WERI-Rb-1 (cell line): ENCODE data around the gene GRIK2.

Experiments used
- DNase-seq: peaks from one replicate; pipeline ENCODE4 v3.0.0-alpha.2; 2020
- H3K27ac ChIP-seq: fragments of 250-450 bp; sonication (Bioruptor Pico); 2 replicates; pipeline ENCODE4 v1.5.1; 2020; ENCODE audit warnings: mild to moderate bottlenecking, moderate library complexity
- H3K27me3 ChIP-seq: fragments of 250-450 bp; sonication (Bioruptor Pico); 2 replicates; pipeline ENCODE4 v1.5.1; 2021; ENCODE audit warnings: mild to moderate bottlenecking, low read depth, moderate library complexity; ENCODE audit not compliant: insufficient read depth, severe bottlenecking
- H3K36me3 ChIP-seq: fragments of 250-450 bp; sonication (Bioruptor Pico); 2 replicates; pipeline ENCODE4 v1.5.1; 2020; ENCODE audit warnings: mild to moderate bottlenecking, moderate library complexity
- H3K4me3 ChIP-seq: 2 replicates; pipeline ENCODE4 v1.5.1; 2011; ENCODE audit warnings: low read depth, mild to moderate bottlenecking, control low read depth, low read length
- H3K9me3 ChIP-seq: fragments of 250-450 bp; sonication (Bioruptor Pico); 2 replicates; pipeline ENCODE4 v1.5.1; 2021; ENCODE audit warnings: mild to moderate bottlenecking, moderate library complexity; ENCODE audit not compliant: severe bottlenecking
- TF ChIP-seq, protein P1 (sequence below): IDR thresholded peaks from 2 replicates; pipeline ENCODE4 v1.5.1; 2011; ENCODE audit warnings: low read depth, mild to moderate bottlenecking, control low read depth, inconsistent platforms, low read length

The GRIK2 gene

DNA sequence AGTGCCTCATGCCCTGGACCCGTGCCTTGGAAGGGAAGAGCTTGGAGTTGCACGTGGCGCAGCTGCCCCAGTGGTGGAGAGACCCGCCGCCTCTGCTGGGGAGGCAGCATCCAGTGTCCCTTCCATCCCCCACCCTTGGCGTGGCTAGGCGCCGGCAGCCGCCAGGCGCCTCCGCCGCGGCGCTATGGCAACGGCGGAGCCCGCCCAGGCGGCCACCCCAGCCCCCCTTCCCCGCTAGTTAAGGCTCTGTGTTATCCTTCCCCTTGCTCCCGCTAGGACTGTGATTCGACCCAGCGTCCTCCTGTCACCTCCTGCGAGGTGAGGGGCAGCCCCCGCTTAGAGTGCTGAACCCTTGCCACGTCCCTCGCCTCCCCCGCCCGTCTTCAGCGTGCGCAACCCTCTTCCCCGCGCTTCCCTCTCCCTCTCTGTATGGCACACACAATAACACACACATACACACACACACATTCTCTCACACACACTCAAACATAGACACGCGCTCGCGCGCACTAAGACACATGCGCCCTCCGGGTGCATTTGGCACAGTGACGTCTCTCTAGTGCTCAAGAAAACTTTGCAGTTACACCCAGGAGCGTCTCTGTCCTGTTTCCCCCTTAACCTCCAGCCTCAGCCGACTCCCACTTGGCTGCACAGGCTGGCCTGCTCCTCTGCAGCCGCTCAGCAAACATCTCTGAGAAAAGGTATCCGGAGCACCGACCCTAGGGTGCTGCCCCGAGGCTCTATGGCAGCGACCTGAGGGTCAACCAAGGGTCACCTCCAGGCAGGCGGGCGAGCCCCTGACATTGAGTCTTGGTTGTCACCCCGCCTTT, 8.5 kb downstream of the GRIK2 start:
- H3K27me3 ChIP-seq, result no peaks in the 10 kb centered on the region

DNA sequence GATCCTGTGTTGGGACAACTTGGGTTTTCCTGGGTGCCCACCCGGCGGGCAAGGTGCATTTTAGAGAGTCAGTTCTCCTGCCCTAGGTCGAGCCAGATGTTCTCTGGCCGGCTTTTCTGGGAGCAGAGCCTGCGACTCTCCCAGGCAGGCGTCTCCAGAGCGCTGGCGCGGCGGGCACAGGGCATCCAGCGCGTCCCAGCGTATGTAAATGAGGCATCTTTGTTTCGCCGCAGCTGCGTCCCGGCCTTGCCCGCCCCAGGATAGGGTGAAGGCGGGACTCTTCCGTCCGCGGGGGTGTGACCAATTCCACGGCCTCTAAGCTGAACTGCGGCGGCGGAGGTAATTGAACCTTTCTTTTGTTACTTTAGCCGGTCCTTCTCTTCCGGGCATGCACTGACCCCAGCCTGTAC, 9.1 kb downstream of the GRIK2 start:
- TF ChIP-seq, protein P1, sequence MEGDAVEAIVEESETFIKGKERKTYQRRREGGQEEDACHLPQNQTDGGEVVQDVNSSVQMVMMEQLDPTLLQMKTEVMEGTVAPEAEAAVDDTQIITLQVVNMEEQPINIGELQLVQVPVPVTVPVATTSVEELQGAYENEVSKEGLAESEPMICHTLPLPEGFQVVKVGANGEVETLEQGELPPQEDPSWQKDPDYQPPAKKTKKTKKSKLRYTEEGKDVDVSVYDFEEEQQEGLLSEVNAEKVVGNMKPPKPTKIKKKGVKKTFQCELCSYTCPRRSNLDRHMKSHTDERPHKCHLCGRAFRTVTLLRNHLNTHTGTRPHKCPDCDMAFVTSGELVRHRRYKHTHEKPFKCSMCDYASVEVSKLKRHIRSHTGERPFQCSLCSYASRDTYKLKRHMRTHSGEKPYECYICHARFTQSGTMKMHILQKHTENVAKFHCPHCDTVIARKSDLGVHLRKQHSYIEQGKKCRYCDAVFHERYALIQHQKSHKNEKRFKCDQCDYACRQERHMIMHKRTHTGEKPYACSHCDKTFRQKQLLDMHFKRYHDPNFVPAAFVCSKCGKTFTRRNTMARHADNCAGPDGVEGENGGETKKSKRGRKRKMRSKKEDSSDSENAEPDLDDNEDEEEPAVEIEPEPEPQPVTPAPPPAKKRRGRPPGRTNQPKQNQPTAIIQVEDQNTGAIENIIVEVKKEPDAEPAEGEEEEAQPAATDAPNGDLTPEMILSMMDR, result no peak
- DNase-seq, result no peak

More for the DNA sequence above, 8.5 kb downstream of the GRIK2 start:
- no peaks in the 10 kb centered on the region; the same call in 1 of the 2 replicates for H3K36me3 ChIP-seq
- DNase-seq, result no peak
- H3K27ac ChIP-seq, result no peak overlapping the region
- no peak overlapping the region for H3K4me3 ChIP-seq
- TF ChIP-seq, protein P1, result no peak
- H3K9me3 ChIP-seq, result peaks cover 4% of the 10 kb centered on the region

DNA sequence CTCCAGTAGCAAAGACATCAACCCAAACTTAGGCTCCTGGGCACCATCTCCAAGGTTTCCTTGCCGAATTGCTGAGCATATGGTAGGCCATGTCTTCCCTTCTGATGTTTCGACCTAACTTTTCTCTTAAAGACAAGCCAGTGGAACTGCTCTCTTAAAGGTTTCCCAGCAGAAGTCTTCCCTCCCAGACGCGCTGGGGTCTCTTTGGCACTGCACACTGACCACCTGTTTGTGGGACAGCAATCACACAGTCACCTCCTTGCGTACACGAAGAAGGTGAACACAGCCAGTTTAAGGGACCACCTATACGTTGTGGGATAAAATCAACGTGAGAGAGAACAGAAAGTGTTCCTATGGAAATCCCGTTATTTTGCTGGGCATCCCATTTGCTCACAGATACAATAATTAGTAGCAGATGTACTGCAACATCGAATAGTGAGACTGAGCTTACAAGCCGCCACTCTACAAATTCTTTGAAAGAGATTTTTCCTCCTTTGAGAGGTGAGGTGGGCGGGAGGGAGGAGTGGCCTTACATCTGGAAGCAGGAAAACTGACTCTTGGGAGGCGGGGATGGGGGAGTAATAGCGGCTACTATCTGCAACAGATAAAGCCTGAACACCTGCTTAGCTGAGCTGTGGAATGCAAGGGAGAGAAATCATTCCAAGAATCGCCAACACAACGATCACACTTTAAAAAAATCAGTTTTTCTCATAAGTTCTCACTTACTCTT, 9.9 kb downstream of the GRIK2 start:
- TF ChIP-seq, protein P1, result no peak
- no peak overlapping the region for H3K27ac ChIP-seq
- H3K4me3 ChIP-seq, result no peak overlapping the region
- DNase-seq, result no peak
- no peaks in the 10 kb centered on the region for H3K27me3 ChIP-seq
- no peaks in the 10 kb centered on the region; the same call in 1 of the 2 replicates for H3K36me3 ChIP-seq
- peaks cover 4% of the 10 kb centered on the region for H3K9me3 ChIP-seq

More for the DNA sequence above, 9.1 kb downstream of the GRIK2 start:
- peaks cover 4% of the 10 kb centered on the region for H3K9me3 ChIP-seq
- H3K27ac ChIP-seq, result no peak overlapping the region
- H3K27me3 ChIP-seq, result no peaks in the 10 kb centered on the region
- H3K4me3 ChIP-seq, result no peak overlapping the region
- no peaks in the 10 kb centered on the region; the same call in 1 of the 2 replicates for H3K36me3 ChIP-seq

DNA sequence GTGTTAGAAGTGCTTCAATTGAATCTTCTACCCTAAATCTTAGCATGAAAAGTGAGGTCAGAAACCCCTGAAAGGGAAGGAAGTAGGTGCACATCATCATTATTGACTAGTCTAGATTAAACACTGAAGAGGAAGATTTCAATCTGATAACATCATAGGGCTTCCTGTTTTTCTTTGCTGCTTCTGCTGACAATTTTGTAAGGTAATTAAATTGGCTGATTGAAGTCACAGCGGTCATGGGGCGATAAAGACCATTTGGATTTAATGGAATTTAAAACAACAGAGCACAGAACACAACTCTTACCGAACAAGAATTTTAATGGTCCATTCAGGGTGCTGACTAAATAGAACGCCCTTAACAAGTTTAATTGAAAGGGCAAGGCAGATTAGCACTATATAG, 11.3 kb downstream of the GRIK2 start:
- DNase-seq, result no peak
- TF ChIP-seq, protein P1, result no peak
- H3K27ac ChIP-seq, result no peak overlapping the region
- peaks cover 4% of the 10 kb centered on the region for H3K9me3 ChIP-seq
- no peaks in the 10 kb centered on the region for H3K36me3 ChIP-seq
- no peaks in the 10 kb centered on the region for H3K27me3 ChIP-seq
- no peak overlapping the region for H3K4me3 ChIP-seq

DNA sequence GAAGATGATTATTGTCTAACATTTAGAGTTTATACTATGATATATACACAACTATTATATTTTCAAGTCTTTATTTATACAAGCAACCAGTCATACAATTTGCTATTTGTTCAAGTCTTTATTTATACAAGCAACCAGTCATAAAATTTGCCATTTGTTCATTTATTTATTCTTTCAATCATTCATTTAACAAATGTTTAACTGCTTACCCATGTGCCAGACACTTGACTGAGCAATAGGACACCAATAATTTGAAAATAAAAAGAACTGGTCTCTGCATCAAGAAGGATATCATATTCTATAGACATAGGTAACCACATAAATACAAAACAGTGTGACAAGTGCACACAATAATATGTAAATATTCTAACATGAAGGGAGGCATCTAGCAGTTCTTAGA, 20.3 kb downstream of the GRIK2 start:
- Histone ChIP-seq H3K36me3 (no peaks in the 10 kb centered on the region), H3K27me3 (no peaks in the 10 kb centered on the region), H3K9me3 (no peaks in the 10 kb centered on the region), H3K27ac (no peak overlapping the region), H3K4me3 (no peak overlapping the region)
- TF ChIP-seq, protein P1, result no peak
- DNase-seq, result no peak
